ENCODE data around the gene DCTN2.

DCTN2 gene

DNA sequence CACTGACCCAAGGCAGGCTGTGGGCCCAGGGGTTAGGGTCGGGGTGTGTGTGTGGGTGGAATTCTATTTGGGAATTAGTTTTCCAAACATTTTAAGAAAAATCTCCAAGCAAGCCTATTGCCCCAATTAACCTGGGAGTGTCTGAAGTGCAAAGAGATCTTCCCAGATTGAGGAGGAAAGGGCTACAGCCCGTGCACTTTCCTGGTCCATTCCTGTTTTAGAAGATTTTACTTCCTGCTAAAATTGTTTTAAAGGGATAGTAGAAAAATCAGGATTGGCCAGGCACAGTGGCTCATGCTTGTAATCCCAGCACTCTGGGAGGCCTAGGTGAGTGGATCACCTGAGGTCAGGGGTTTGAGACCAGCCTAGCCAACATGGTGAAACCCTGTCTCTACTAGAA lies 5.3 kb downstream of the DCTN2 start:
- no peak overlapping the region for H3K4me3 ChIP-seq (ENCODE audit: low read length)
- TF ChIP-seq, protein P1, sequence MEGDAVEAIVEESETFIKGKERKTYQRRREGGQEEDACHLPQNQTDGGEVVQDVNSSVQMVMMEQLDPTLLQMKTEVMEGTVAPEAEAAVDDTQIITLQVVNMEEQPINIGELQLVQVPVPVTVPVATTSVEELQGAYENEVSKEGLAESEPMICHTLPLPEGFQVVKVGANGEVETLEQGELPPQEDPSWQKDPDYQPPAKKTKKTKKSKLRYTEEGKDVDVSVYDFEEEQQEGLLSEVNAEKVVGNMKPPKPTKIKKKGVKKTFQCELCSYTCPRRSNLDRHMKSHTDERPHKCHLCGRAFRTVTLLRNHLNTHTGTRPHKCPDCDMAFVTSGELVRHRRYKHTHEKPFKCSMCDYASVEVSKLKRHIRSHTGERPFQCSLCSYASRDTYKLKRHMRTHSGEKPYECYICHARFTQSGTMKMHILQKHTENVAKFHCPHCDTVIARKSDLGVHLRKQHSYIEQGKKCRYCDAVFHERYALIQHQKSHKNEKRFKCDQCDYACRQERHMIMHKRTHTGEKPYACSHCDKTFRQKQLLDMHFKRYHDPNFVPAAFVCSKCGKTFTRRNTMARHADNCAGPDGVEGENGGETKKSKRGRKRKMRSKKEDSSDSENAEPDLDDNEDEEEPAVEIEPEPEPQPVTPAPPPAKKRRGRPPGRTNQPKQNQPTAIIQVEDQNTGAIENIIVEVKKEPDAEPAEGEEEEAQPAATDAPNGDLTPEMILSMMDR (IDR thresholded peaks at IDR 0.05; ENCODE audit: insufficient read depth, low read depth, low read length, missing control alignments), result no peak
- no peak for DNase-seq (ENCODE audit: low read depth)

DNA sequence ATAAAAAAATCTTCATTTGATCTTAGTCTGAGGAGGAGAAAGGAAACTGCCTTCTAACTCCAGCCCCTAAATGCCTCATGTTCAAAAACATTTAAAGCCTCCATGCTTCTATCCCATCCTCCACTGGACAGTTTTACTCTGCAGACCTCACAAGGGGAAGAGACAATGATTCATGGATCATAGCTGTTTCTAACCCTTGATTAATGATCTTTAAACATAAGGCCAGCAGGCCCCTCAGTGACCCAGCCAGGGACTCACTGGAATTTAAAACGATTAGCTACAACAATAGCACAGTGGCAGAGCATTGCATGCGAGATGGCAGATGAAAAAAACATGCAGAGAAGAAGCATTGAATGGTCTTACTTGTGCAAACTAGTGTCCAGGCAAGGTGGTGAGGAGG lies 6.0 kb downstream of the DCTN2 start:
- no peak for DNase-seq (ENCODE audit: low read depth)
- no peak overlapping the region for H3K4me3 ChIP-seq (ENCODE audit: low read length)
- TF ChIP-seq, protein P1 (IDR thresholded peaks at IDR 0.05; ENCODE audit: insufficient read depth, low read depth, low read length, missing control alignments), result no peak

DNA sequence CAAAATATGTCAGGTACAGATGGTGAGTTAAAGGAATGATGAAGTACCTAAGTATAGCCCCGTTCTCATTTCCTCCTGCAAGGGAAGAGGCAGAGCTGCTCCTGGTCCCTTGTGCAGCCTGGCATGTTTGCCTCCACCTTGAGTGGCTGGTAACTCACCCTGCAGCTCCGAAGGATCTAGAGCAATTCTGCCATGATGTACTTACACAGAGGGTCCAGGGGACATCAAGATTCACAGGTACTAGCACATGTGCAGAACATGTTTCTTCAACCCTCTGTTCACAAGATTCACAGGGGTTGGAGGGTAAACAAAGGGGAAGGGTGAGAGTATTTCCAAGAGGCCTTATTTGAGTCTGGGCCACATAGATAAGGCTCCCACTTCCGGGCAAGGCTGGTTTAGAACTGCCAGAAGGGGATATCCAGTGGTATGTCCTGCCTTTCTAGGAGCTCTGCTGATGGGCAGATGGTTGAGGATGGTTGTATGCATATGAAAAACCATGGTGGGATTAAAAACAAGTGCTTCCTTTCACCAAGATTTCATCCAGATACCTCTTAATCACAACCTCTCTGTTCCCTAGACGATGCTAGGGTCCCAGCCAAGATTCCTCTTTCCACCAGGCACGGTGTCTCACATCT lies 7.7 kb downstream of the DCTN2 start:
- TF ChIP-seq, protein P1 (IDR thresholded peaks at IDR 0.05; ENCODE audit: insufficient read depth, low read depth, low read length, missing control alignments), result no peak
- no peak overlapping the region for H3K4me3 ChIP-seq (ENCODE audit: low read length)

DNA sequence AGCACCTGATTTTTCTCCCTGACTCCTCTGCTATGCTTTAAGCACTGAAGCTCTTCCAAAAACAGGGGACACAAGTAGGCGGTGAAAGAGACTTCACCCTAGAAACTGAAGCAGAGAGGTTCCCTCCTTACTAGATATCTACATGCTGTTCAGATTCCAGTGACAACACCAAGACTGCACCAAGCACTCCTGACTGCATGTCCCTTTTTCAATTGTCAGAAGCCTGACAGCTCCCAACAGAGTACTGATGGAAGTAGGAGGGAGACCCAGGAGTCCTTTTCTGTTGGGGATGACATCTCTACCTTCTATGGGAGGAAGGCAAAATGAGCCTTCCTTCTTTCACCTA lies 10.4 kb downstream of the DCTN2 start:
- DNase-seq (ENCODE audit: low read depth), result no peak
- TF ChIP-seq, protein P1 (IDR thresholded peaks at IDR 0.05; ENCODE audit: insufficient read depth, low read depth, low read length, missing control alignments), result no peak

More for the DNA sequence above, 7.7 kb downstream of the DCTN2 start:
- DNase-seq (ENCODE audit: low read depth), result no peak

DNA sequence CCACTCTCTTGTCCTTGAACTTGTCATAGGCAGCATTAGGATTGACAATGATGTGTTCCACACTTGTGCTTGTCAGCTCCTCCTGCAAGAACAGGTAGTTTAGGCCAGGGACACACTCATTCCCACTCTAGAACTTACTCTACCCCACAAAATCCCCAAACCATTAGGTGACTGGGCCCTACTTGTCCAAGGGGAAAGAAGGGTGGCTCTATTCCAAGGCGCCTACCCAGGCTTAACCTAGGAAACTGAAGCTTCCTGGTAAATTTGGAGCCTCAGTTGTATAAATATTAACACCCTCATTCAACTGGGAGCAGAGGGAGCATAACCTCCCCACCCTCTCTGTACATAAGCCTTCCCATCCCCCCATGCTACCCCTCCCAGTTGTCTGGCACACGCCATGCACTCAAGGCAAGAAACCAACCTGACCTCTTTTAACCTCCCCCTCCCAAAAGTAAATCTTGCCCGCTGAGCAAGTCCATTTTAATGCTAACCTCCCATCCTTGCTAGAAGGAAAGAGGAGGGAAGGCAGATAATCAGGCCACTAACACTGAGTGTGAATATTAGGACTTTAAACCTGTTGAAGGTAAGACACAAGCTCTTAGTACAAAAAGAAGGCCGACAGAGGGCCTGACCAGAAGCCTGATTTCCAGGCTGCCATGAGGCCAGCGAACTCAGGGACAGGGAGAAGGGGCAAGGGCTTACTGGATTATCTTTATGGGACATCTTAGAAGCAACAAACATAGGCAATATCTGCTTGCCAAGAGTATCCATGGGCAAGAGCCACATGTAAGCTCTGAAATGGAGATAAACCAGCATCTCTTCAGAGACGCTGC lies 11.0 kb downstream of the DCTN2 start:
- TF ChIP-seq, protein P1 (IDR thresholded peaks at IDR 0.05; ENCODE audit: insufficient read depth, low read depth, low read length, missing control alignments), result no peak

More for the DNA sequence above, 10.4 kb downstream of the DCTN2 start:
- no peak overlapping the region for H3K4me3 ChIP-seq (ENCODE audit: low read length)

DNA sequence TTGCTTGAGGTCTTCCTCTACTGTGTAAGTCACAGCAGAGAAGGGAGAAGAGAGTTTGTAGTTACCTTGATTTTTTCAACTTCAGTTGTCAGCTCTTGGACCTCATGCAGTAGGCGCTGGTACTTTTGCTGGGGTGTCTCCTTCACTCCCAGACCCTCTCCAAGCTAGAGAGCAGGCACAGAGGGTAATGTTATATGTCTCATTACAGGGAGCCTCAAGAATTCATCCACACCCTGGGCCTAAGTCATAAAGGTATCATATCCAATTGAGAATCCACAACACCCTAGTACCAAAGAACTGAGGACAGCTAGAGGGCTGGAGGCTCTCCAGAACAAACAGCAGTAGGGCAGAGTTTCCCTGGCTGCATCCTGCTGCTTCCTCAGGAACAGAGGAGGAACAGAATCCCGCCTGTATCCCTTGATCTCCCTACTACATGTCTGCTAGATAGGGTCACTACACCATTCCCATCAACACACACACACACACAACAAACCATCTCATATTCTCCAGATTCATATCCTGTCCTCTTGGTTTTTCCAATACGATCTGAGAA lies 11.9 kb downstream of the DCTN2 start:
- TF ChIP-seq, protein P1 (IDR thresholded peaks at IDR 0.05; ENCODE audit: insufficient read depth, low read depth, low read length, missing control alignments), result no peak
- DNase-seq (ENCODE audit: low read depth), result no peak
- H3K4me3 ChIP-seq (ENCODE audit: low read length), result no peak overlapping the region

More for the DNA sequence above, 11.0 kb downstream of the DCTN2 start:
- H3K4me3 ChIP-seq (ENCODE audit: low read length), result no peak overlapping the region
- no peak for DNase-seq (ENCODE audit: low read depth)

All from epithelial cell of esophagus (primary cell).